Islet precursor cell (in vitro differentiated cells): ENCODE measurements around the gene GBGT1.
"Not testable (repeated sequence)": the region's sequence is repeated elsewhere in the genome, so short reads cannot be mapped to it uniquely, and the experiment has no call there.

Source experiments
- DNase-seq: peaks from one replicate; pipeline ENCODE4 v3.0.0-alpha.2; 2018

The GBGT1 gene

DNA sequence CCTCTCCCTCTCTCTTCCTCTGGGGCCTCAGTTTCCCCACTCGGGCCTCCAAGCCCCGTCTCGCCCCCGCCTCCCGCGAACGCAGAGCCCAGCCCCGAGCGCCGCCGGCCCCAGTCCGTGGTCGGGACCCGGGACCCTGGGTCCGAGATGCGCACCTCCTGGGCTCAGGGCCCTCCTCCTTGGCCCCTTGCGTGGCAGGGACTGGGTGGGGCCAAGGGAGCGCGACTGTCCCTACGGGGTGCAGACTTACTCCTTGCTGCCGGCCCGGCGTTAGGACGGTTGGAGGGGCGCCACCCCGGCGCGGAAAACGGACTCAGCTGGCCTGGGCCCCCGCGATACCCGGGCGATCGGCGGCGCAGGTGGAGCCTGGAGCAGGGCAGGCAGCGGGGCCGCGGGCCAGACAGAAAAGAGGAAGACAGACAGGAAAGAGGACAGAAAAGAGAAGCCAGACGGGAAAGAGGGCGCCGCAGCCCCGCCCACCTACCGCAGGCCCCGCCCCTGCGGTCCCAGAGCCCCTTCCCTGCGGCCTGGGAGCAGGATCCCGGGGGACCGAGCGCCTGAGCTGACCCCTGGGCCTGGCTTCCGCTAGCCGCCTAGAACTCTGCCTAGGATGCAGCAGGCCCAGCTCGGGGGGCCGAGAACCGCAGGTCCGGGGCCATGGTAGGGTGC is at the start of gene GBGT1:
Gene GBGT1 (minus strand): TSS at position 411 of the 669 bp plus-strand sequence. CDS start 1,502 bp downstream, outside the sequence.
- peak; percentile 86 for DNase-seq

DNA sequence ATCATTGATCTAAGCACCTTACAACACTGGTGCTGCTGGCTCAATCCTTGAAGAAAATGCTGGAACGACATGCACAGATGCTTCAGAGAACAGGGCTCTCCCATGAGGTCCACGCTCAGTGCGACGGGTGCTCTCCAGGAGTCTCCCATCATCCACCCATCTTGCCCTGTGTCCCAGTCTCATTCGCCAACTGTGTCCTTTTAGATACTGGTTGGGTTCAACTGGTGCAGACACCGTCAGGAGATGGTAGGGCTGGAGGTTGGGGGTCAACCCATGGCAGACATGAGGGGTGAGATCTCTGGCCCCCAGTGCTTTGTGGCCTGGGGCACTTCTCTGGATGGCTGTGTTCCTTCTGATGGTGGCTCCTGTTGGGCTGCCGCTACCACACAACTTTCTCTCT is 46.9 kb upstream of the GBGT1 start:
- no peak for DNase-seq

DNA sequence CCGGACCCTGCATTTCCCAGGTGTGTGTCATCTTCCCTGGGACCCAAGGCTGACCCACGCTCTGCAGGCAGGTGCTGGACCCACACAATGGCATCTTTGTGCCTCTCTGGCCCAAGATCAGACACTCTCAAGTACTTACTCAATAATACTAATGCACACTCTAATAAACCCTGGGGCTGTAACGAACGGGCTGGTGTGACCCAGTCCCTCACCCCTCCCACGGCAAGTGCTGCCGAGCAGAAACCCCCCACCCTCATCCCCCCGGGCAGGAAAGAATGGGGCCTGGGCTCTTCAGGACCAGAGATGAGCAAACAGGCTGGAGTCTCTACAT is 46.5 kb upstream of the GBGT1 start:
- DNase-seq, result peak; percentile 94

DNA sequence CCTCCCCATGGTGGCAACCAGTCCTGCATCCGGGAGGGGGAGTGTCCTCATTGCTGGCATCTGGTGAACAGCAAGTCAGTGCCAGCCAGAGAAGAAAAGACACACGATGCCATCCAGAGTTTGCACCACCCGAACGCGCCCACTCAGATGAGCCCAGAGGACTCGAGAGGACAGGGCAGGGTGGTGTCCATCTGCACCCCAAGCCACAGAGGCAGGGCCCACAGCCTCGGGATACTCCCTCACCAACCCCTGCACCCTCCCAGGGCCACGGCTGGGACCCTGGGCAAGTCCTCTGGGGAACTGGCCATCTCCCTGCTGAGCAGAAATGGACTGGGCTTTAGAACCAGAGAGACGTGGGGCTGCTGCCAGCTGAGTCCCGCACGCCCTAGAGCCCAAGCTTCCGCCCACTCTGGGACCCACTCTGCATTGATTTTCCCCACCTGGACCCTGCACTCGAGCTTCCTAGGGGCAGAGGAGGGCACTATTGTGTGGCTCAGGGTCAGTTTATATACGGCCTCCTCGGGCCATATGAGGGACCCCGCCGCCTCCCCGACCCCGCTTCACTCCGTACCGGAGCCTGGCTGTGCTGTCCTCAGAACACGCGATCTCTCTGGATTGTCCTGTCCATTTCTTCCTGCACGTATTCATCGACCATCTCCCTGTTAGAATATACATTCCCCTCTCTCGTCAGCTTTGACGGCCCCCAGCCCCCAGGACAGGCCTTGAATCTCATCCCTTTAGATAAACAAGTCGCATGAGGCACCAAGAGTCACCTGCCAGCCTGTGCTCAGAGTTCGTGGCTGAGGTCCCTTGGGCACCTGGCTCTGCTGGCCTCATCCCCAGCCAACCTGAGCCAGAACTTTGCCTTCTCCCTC is 45.9 kb upstream of the GBGT1 start:
- peak; percentile 43 for DNase-seq

DNA sequence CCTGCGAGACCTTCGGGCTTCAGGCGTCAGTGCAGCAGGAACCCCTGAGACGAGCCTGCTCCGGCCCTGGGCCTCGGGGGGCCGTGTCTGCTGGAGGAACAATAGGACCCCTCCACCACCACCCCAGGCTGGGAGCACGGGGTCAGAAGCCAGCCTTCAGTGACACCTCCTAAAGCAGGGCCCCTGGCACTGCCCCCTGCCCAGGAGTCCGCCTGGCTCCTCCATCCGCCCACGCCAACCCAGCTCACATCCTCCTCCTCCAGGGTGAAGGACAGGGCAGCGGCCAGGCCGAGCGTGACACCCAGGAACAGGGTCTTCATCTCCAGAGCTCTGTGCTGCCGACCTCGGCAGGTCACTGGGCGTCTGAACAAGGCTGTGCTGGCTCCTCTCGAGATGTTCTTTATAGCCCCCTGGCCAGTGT is 45.2 kb upstream of the GBGT1 start, which contains the start of gene OBP2B:
Gene OBP2B (minus strand): TSS at position 371 of the 421 bp plus-strand sequence. CDS start 51 bp downstream, at position 320.
- not testable (repeated sequence) for DNase-seq

DNA sequence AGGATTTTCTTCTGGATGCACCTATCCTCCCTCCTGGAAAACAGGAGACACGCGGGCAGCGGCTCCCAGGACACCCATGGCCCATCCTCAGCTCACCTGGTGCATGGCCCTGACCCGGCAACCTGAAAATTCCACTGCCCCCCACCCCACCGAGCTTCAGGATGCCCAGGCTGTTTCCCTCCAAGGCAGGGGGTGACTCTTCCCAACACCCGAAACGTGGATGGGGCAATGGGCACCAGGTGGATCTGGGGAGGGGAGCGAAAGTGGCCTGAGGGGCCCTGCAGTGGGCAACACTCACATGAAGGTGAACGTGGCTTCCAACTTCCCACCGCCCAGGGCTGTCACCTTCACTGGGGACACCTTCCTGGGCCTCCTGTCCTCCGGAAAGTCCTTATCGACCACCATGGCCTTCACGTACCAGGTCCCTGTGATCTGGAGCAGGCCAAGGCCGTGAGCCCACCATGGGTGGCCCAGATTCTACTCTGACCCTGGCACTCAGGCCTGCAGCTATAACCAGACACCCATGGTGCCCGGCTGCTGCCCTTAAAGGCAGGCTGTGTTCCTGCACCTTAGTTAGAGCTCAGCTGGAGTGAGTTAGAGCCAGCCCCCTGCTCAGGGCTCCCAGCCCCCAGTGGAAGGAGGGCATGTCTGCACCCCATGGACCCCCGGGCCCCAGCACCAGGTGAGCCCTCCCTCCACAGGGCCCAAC is 44.6 kb upstream of the GBGT1 start:
- not testable (repeated sequence) for DNase-seq

DNA sequence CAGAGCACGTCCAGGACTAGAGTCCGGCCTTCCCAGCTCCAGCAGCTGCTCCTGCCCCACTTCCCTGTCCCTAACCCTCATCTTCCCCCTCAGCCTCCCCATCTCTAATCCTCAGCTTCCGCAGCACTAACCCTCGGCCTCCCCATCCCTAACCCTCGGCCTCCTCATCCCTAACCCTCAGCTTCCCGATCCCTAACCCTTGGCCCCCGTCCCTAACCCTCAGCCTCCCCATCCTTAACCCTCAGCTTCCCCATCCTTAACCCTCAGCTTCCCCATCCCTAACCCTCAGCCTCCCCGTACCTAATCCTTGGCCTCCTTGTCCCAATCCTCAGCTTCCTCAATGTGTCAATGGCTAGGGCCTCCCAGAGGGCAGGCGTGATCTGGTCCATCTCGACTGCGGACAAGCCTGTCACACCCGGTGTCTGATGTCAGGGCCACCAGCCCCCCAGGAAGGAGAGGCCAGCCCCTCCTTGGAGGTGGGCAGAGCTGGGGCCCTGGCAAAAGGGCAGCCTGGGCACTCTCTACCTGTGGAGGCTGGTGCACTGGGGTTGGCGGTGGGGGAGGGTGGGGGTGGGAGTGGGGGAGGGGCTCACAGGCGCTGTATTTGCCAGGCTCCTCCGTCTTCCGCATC is 43.9 kb upstream of the GBGT1 start:
- DNase-seq, result peak; percentile 37

DNA sequence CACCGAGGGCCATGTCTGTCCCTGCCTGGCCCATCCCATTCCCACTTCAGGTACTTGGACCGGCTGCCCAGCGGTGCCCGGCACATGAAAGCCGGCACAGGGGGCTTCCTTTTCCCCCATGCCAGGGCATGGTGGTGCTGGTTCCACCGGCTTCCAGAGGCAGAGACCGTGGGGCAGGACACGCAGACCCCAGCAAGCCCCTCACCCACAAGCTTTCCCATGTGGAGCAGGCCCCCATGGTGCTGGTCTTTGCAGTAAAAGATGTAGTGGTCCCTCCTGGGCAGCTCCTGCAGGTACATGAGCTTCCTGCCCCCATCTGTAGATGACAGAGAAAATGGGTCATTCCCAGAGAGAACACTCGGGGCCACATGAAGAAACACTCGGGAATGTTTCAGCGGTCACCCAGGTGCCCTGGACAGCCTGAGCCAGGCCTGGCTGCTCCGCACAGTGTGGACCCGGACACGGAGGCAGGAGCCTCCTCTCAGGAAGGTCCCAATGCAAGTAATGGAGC is 43.4 kb upstream of the GBGT1 start:
- DNase-seq, result peak; percentile 40

DNA sequence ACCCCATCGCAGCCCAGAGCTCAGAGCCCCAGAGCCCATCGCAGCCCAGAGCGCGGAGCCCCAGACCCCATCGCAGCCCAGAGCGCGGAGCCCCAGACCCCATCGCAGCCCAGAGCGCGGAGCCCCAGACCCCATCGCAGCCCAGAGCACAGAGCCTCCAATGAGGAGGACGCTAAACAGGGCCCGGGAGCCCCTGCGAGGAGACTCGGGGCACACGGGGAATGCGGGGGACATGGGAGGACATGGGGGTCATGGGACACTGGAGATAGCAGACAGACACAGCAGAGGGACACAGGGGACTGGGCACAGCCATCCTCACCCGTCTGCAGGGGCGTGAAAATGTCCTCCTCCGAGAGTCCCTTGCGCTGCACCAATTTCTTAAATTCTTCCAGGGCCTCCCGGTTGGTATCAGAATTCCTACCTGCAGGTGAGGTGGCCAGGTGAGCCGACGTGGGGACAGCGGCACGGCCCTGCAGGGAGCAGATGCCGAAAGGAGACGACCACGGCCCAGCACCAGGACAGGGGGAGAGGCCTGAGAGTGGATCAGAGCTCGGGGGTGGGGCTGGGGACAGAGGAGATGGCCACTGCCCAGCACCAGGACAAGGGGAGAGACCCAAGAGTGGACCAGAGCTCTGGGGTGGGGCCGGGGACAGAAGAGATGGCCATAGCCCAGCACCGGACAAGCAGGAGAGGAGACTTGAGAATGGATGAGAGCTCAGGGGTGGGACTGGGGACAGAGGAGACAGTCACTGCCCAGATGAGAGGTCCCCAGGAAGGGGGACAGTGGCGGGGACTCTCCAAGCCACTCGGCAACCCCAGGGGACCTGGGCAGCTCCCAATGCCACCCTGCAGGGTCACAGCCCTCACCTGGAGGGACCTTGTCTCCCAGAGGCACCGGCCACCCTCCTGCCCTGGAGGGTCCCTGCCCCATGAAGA is 42.5 kb upstream of the GBGT1 start:
- DNase-seq, result peak; percentile 49

DNA sequence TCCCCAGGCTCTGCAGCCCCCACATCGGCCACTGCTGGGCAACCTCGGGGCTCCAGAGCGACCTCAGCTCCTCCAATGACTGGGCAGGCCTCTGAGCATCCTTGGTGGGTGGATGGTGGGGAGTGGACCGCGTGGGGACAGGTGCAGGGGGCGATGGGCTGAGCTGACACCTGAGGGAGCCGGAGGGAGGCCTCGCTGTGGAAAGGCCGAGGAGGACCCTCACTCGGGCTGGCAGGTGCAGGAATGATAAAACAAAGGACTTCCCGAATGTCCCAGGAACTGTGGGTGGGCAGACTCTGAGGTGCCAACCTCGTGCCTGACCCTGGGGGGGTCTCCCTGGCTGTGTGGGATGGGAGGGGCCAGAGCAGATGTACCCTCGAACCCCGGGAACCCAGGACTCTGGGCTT is 41.8 kb upstream of the GBGT1 start:
- DNase-seq, result peak; percentile 40

DNA sequence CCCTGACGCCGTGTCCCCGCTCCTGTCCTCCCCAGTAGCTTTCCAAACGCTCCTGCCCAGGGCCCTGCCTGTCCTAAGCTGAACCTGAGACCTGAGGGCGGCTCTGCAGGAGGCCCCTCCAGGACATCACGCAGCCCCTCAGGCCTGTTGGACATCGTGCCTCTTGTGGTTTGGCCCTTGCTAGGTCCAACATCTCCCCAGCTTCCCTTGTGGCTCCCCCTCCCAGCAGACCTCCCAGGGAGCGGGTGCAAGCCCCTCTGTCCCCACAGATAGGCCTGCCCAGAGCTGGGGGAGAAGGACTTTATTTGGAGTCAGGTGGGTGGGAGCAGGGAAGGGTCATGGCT is 41.3 kb upstream of the GBGT1 start:
- DNase-seq, result no peak

DNA sequence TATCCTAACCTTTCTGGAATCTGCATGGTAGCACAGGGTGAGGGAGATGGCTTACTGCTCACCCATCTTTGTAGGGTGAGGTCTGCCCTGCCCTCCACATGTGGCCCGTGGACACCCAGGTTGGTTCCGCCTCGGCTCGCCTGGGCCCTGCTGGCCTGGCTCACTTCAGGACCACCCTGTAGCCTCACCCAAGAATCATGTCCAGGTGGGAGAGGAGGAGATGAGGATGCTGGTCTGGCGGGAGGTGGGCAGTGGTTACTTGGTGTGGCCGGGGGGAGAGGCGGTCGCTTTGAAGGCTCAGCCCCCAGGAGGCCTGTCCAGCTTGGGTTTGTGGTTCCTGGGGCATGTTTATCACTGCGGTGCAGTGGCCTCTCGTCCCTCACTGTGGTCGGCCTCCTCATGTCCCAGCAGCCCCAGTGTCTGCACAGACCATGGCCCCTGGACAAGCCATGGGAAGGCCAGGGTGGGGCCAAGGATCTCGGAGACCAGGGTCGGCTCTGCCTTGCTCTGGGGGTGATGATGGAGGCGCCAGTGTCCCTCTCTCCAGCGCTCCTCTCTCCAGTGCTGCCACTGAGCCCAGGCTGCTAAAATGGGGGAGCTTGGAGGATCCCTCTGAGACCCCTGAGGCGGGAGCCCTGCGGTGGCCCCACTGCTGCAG is 40.8 kb upstream of the GBGT1 start:
- peak; percentile 53 for DNase-seq

DNA sequence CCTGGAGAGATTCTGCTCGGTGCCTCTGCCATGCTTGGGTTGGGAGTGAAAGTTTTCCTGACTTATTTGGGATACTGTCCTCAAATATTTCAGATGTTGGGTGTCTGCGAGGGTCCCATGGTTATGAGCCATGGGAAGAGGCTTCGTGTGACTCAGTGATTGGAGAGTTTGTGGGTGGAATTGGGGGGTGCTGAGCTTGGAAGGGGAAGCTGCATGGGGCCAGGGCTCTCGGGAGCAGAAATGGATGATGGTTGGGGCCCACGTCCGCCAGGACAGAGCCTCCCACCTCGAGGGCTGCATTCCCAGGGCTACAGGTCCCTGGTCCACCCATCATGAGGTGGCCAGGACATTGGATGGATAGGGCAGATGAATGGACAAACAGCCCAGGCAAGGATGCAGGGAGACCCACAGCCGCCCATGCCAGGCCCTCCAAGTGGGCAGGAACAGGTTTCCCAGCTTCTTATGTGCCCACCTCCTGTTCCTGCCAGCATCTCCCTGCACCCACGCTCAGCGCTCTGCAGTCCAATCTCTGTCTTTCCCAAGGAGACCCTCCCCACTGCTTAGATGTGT is 39.9 kb upstream of the GBGT1 start:
- DNase-seq, result peak; percentile 35

DNA sequence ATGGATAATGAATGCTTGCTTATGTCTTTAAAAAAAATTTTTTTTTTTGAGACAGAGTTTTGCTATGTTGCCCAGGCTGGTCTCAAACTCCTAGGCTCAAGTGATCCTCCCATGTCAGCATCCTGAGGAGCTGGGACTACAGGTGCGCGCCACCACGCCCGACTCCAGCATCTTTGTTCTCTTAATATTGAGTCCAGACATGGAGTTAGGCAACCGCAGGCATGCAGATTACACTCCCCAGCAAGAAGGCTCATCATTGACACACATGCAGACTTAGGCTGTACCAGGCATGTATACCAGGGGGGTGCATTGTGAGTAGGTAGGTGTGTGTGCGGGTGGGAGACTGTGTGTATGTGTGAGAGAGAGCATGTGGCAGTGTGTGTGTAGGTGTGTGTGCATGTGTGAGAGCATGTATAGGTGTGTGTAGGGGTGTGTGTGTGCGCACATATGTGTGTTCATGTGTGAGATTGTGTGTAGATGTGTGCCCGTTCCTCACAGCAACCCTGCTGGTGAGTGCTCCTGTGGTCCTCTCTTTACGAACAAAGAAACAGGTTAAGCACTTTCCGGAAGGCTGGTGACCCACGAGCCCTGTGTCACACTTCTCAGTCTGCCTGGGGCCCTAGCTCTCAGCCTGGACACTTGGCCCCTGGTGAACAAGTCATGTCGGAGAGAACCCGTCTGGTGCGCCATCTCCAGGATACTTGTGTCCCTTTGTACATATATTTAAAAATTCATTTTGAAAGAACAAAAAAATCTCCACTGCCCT is 39.2 kb upstream of the GBGT1 start:
- DNase-seq, result peak; percentile 32

DNA sequence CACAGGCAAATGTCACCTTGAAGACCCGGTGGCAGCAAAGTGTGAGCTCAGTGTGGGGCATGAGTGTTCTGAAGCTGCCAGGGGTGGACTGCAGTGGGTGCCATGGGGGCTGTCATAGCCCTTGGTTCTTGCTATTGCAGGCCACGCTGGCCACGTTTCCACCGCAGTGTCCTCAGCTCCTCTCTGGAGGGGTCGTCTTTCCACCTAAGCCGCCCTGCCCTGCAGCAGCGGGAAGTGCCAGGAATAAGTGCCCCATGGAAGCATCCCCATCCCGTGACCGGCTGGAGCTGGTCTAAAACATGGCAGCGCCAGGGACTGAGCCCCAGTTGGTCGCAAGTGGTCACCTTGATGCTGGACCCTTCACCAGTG is 38.4 kb upstream of the GBGT1 start:
- DNase-seq, result peak; percentile 37

DNA sequence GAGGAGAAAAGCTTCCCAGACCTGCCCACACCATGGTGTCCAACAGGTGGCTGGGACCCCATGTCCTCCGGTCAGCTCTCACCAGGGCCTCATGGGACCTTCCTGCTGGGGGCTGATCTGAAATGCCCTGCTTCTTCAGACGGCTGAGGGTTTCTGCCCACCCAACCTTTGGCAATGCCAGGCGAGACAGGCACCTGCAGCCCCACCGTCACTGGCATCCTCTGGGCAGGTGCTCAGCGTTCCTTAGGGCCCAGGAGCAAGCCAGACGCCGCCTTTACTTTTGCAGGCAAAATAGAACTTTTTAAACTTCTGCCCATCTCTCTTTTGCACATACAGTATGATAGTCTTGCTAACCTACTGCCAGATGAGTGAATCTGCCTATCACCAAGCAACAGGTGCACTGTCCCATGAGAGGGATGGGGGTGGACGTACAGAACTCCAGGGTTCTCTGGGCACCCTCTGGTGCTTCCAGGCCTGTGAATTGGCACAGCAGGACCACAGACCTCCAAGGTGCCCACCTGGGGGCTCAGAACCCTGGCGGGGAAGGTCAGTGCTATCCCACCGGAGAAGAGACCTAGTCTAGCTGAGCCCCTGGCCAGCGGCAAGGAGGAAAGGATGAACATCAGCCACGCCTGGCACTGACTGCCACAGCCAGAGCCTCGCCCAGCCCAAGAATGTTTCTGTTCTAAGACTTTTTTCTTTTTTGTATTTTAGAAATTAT is 37.9 kb upstream of the GBGT1 start:
- DNase-seq, result peak; percentile 32

DNA sequence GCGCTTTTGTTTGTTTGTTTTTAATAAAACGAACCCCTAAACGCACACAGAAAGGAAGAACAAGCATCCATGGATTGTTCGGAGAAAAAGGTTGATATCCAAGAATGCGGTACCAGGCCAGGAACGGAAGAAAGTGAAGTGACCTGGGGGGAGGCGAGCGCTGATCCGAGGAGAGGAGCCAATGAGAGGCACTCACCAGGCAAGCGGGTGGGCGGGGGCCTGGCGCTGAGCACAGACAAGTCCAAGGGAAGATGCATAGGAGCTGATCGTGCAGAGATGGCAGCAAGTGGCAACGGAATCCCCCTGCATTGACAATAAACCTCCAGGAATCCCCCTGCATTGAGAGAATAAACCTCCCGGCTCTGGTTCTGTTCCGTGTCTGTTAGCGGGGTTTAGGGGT is 36.9 kb upstream of the GBGT1 start:
- DNase-seq, result no peak

DNA sequence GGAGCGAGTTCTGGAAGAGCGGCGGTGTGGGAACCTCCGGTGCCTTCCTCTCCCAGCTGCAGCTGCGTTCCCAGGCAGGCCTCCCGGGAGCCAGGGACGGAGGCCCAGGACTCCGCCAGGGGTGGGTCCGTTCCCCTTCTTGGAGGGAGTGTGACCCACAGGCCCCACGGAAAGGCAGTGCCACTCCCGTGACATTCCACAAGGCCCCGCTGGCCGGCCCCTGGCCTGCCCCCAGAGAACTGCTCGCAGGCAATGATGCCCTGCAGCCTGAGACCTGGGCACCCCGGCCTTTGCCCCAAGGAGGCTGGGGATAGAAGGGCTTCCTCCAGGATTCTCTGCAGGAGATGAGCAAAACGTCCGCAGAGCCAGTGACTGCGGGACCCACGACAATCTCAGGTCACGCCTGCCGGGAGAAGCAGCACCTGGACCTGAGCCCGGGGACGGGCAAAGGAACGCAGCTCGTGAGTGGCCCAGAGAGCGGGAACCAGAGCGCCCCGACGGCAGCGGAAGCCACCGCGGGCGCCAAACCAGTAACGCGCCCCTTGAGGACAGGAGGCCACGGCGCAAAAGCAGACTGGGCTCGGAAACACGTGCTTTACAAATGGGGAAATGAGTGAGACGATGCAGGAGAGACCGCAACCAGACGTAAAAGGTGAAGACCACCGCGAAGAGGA is 36.1 kb upstream of the GBGT1 start:
- DNase-seq, result peak; percentile 56

DNA sequence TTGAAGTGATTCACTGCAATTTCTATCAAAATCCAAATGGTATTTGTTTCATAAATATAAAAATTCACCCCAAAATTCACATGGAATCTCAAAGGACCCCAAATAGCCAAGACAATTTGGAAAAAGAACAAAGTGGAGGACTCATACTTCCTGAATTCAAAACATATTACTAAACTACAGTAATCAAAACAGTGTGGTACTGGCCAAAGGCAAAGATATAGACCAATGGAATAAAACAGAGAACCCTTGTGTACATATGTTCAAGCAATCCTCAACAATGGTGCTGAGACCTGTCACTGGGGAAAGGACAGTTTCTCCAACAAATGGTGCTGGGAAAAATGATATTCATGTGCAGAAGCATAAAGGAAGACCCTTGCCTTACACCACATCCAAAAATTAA is 31.3 kb upstream of the GBGT1 start:
- no peak for DNase-seq
